NCI-H1694 (cell line): ENCODE data around the gene UGT1A7.
"Not testable (repeated sequence)": the region's sequence is repeated elsewhere in the genome, so short reads cannot be mapped to it uniquely, and the experiment has no call there.

Experiments used
- DNase-seq: peaks from one replicate; lab custom pipeline; 2025; lab: John Stamatoyannopoulos, UW

Gene UGT1A7

GRCh38 chr2:233712611-233713261 lies 31.0 kb downstream of the UGT1A7 start, which contains the start of gene UGT1A5:
Gene UGT1A5, plus strand, starts transcription at chr2:233712907. Its CDS starts 85 bp downstream, at chr2:233712992.
- no peak for DNase-seq

DNA sequence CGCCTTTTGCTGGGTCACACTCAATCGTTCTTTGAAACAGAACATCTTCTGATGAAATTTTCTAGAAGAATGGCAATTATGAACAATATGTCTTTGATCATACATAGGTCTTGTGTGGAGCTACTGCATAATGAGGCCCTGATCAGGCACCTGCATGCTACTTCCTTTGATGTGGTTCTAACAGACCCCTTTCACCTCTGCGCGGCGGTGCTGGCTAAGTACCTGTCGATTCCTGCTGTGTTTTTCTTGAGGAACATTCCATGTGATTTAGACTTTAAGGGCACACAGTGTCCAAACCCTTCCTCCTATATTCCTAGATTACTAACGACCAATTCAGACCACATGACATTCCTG lies 31.5 kb downstream of the UGT1A7 start:
- no peak for DNase-seq

DNA sequence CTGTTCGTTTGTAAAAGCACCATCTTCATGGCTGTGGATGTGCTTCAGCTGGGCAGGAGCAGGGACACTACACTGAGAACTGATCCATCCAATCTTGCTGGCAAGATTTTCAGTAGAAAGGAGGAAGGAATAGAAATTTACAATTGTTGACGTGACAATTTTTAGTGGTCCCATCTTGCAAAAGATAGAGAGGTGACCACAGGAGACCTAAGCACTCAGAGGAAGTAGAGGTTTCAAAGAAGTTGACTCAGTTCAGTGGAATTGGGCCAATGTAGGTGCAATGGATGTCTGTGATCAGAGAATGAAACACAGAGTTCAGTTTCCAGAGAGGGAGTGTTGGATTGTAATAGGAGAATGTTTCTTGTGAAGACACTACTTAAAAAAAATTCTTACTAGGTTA lies 32.4 kb downstream of the UGT1A7 start:
- no peak for DNase-seq

DNA sequence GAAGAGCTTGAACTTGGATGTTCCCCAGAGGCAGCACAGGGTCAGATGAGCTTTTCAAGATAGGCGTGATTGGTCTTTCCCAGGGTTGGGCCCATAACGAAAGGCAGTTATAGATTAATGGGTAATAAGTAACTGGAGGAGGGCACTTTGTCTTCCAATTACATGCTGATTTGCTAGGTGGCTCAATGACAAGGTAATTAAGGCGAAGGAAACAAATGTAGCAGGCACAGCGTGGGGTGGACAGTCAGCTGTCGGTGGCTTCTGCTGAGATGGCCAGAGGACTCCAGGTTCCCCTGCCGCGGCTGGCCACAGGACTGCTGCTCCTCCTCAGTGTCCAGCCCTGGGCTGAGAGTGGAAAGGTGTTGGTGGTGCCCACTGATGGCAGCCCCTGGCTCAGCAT lies 36.9 kb downstream of the UGT1A7 start, which contains the start of gene UGT1A4:
Gene UGT1A4 (plus strand): TSS at position 185 of the 400 bp plus-strand sequence. CDS start 85 bp downstream, at position 270.
- DNase-seq: no peak

GRCh38 chr2:233728723-233729301 lies 47.1 kb downstream of the UGT1A7 start, which contains the start of gene UGT1A3:
Gene UGT1A3, plus strand, starts transcription at chr2:233729042. Its CDS starts 85 bp downstream, at chr2:233729127.
- no peak for DNase-seq

- not testable (repeated sequence) for DNase-seq
Observed at GRCh38 chr2:233736868-233737653, 55.4 kb downstream of the UGT1A7 start.

GRCh38 chr2:233740870-233741269 lies 59.2 kb downstream of the UGT1A7 start:
- DNase-seq: no peak

- DNase-seq: no peak
Observed at GRCh38 chr2:233743464-233744259, 62.0 kb downstream of the UGT1A7 start.

DNA sequence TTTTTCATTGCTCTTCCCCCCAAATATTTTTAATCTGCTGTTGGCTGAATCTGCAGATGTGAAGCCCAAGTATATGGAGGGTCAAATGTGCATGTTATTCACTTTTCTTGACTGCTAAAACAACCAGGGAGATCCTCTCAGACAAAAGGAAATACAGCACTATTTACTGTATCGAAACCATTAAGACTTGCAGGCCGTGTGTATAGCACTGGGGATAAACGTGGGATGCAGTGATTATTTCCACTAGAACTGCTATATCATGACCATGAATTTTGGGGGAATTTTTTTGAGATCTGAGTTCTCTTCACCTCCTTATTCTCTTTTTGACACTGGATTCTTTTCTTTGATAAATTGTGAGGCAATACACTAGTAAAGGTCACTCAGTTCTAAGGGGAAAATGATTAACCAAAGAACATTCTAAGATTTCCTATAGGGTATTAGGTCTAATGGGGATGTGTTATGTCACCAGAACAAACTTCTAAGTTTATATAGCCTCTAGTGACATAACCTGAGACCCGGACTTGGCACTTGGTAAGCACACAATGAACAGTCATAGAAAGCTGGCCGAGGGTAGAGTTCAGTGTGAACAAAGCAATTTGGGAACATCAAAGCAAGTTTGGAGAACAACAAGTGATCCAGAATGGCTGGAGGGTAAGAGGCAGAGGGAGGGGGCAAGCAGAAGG lies 63.5 kb downstream of the UGT1A7 start:
- DNase-seq: no peak

- not testable (repeated sequence) for DNase-seq
Observed at GRCh38 chr2:233745838-233746237, 64.1 kb downstream of the UGT1A7 start.

- DNase-seq: no peak
Observed at GRCh38 chr2:233746475-233747282, 65.0 kb downstream of the UGT1A7 start.

- no peak for DNase-seq
Observed at GRCh38 chr2:233747283-233747544, 65.5 kb downstream of the UGT1A7 start.

DNA sequence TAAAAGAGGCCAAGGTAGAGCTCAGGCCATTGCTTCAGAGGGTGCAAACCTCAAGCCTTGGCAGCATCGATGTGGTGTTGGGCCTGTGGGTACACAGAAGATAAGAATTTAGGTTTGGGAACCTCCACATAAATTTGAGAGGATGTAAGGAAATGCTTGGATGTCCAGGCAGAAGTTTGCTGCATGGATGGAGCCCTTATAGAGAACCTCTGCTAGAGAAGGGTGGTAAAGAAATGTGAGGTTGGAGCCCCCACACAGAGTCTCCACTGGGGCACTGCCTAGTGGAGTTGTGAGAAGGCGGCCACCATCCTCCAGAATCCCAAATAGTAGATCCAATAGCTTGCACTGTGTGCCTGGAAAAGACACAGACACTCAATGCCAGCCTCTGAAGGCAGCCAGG lies 69.0 kb downstream of the UGT1A7 start:
- DNase-seq: not testable (repeated sequence)

DNA sequence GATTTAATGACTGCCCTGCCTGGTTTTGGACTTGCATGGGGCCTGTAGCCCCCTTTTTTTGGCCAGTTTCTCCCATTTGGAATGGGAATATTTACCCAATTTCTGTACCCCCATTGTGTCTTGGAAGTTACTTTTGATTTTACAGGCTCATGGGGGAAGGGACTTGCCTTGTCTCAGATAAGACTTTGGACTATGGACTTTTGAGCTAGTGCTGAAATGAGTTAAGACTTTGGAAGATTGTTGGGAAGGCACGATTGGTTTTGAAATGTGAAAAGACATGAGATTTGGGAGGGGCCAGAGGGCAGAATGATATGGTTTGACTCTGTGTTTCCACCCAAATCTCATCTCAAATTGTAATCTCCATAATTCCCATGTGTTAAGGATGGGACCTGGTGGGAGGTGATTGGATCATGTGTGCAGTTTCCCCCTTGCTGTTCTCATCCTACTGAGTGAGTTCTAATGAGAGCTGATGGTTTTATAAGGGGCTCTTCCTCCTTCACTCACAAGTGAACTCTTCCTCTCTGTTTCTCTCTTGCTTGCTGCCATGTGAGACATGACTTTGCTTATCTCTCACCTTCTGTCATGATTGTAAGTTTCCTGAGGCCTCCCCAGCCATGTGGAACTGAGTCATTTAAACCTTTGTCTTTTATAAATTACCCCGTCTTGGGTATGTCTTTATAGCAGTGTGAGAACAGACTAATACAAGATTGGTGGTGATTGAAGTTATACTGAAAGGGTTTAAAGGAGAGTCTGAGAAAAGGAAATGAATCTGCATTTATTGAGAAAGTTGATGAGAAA lies 69.7 kb downstream of the UGT1A7 start:
- not testable (repeated sequence) for DNase-seq

DNA sequence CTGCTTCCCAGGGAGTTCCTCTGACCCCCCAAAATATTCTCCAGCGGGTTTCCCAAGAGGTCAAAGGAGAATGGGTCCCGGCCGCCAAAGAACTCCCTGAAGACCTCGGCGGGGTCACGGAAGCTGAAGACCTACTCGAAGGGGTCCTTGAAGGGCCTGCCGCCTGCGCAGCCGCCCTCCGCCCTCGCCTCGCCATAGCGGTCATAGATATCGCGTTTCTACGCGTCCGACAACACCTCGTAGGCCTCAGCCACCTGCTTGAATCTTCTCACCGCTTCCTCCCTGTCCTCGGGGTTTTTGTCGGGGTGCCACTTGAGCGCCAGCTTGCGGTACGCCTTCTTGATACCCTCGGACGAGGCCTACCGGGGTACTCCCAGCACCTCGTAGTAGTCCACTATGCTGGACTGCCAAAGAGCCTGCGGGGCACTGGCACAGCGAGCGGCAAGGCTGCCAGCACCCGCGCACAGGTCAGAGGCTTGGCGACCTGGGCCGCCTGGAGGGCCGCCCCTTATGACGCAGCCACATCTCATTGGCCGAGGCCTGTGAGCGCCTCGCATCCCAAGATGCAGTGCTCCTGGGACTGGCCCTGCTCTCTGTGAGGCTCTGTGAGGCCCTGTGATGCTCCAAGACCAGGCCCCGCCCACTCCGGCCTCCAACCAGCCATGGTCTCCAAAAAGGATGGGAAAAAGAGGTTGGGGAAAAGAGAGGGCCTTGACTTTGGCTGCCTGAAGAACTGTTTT lies 73.3 kb downstream of the UGT1A7 start:
- DNase-seq: no peak

GRCh38 chr2:233756429-233757081 lies 74.9 kb downstream of the UGT1A7 start:
- no peak for DNase-seq

DNA sequence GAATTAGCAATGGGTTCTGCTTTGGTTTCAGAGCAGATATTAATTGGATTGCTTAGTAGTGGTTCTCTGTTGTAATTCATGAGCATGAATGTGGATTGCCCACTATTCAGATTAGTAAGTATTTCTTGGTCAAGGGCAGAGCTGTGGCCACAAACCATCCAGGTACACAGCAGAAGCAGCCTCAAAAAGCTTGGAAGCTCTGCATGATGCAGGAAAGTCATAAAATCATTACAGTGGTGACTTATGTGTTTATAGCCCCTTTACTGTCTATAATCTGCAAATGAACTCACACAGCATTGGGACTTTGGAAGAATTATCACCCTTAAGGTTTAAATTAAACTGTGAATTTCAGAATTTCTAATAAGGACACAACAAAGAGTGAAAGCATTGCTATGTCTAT lies 76.4 kb downstream of the UGT1A7 start:
- no peak for DNase-seq

DNA sequence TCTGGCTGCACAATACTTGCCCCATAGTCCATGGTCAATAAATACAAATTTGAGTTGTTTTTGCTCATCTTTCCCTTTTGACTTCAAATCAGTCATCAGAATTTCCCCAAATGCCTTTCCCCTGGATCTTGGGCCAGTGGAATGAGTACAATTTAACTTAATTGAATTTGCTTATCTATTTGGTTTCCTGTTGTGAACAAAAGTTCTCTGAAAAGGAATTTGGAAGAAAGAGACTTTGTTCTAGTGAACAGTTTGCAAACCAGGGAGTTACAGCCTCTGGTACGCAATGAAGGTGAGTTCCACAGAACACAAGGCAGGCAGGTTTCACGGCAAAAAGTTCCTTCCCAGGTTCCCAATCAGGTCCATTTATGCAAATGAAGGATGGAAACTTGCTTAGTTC lies 77.1 kb downstream of the UGT1A7 start:
- DNase-seq: no peak

DNA sequence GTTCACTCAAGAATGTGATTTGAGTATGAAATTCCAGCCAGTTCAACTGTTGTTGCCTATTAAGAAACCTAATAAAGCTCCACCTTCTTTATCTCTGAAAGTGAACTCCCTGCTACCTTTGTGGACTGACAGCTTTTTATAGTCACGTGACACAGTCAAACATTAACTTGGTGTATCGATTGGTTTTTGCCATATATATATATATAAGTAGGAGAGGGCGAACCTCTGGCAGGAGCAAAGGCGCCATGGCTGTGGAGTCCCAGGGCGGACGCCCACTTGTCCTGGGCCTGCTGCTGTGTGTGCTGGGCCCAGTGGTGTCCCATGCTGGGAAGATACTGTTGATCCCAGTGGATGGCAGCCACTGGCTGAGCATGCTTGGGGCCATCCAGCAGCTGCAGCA lies 78.3 kb downstream of the UGT1A7 start, which contains the start of gene UGT1A1:
Gene UGT1A1 (plus strand): TSS at position 228 of the 400 bp plus-strand sequence. CDS start 18 bp downstream, at position 246.
- DNase-seq: no peak
